BLaER1 (cell line): Measurements from ENCODE around the gene TIMM50.

Source experiments
- H3K27ac ChIP-seq: shearing (Covaris generic); formaldehyde crosslinking; 2 replicates; pipeline ENCODE4 v1.8.1; 2022
- H3K27me3 ChIP-seq: shearing (Covaris generic); formaldehyde crosslinking; 2 replicates; pipeline ENCODE4 v1.8.1; 2022
- H3K36me3 ChIP-seq: shearing (Covaris generic); formaldehyde crosslinking; 2 replicates; pipeline ENCODE4 v1.8.1; 2022
- H3K4me1 ChIP-seq: shearing (Covaris generic); formaldehyde crosslinking; 2 replicates; pipeline ENCODE4 v1.8.1; 2022
- H3K4me2 ChIP-seq: shearing (Covaris generic); formaldehyde crosslinking; 2 replicates; pipeline ENCODE4 v1.8.1; 2022
- H3K4me3 ChIP-seq: shearing (Covaris generic); formaldehyde crosslinking; 2 replicates; pipeline ENCODE4 v1.8.1; 2022
- H3K9ac ChIP-seq: shearing (Covaris generic); formaldehyde crosslinking; 2 replicates; pipeline ENCODE4 v1.8.1; 2022
- H3K9me3 ChIP-seq: shearing (Covaris generic); formaldehyde crosslinking; 2 replicates; pipeline ENCODE4 v1.8.1; 2022
- H4K20me1 ChIP-seq: shearing (Covaris generic); formaldehyde crosslinking; 2 replicates; pipeline ENCODE4 v1.8.1; 2022
- Cebpa-rat ChIP-seq: shearing (Covaris generic); IDR thresholded peaks from 2 replicates; pipeline ENCODE4 v1.8.1; 2022

TIMM50 gene

GRCh38 chr19:39498798-39499642 is 18.4 kb downstream of the TIMM50 start, which contains the start of gene DLL3:
Gene DLL3 (plus strand): TSS chr19:39498947. CDS start chr19:39498975, 28 bp downstream.
- Histone ChIP-seq H3K36me3 (peaks cover 16% of the 10 kb centered on the region; the same call in 1 of the 2 replicates), H3K4me2 (peak within 1 kb of the TSS; percentile 98), H3K4me3 (peak within 1 kb of the TSS; percentile 86), H3K27ac (peak within 1 kb of the TSS; percentile 78), H3K9ac (peak within 1 kb of the TSS; percentile 79), H3K27me3 (peaks cover 6% of the 10 kb centered on the region; the same call in 1 of the 2 replicates), H3K4me1 (peaks cover 38% of the 10 kb centered on the region), H4K20me1 (0 out of 2 replicates have a peak, but pooled peaks cover under 1% of the 10 kb centered on the region), H3K9me3 (no peaks in the 10 kb centered on the region)
- no peak for TF ChIP-seq Cebpa-rat

DNA sequence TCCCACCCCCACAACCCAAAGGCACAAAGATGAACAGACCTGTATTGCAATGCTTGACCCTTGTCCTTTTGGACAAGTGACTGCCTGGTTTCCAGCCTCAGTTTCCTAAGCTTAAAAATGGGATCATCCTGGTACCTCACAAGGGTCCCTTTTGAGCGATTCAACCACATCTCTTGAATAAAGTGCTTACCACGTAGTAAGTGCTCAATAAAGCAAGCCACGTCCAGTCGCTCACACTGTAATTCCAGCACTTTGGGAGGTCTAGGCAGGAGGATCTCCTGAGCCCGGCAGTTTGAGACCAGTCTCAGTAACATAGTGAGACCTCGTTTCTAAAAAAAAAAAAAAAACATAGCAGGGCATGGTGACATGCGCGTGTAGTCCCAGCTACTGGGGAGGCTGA is 19.3 kb downstream of the TIMM50 start:
- H3K9me3 ChIP-seq = no peaks in the 10 kb centered on the region
- peaks cover 13% of the 10 kb centered on the region; the same call in 1 of the 2 replicates for H3K27me3 ChIP-seq
- no peak overlapping the region for H3K9ac ChIP-seq
- peak overlapping the region; percentile 86 for H3K4me3 ChIP-seq
- peaks cover 9% of the 10 kb centered on the region; the same call in 1 of the 2 replicates for H4K20me1 ChIP-seq
- no peak for TF ChIP-seq Cebpa-rat
- peaks cover 30% of the 10 kb centered on the region for H3K4me1 ChIP-seq
- H3K36me3 ChIP-seq = peaks cover 23% of the 10 kb centered on the region; the same call in 1 of the 2 replicates
- H3K4me2 ChIP-seq = peak overlapping the region; percentile 98
- H3K27ac ChIP-seq = no peak overlapping the region

DNA sequence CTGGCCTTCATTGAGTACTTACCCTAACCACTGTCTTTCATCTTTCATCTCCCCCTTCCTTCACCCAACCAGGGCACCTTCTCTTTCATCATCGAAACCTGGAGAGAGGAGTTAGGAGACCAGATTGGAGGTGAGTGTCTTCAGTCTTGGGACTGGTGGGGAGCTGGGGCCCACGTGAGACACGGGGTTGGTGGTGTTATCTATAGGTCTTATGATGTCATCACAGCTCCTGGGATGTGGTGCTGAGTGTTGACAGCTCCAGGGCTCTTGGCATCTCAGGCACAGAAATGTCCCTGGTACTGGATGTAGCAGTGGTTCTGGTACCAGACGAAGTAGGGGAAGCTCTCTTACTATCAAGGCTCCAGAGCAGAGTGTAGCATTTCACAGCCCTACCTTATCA is 19.9 kb downstream of the TIMM50 start:
- Histone ChIP-seq H3K4me1 (peaks cover 30% of the 10 kb centered on the region), H3K36me3 (peaks cover 29% of the 10 kb centered on the region; the same call in 1 of the 2 replicates), H3K9ac (no peak overlapping the region), H3K27ac (no peak overlapping the region), H3K27me3 (peaks cover 19% of the 10 kb centered on the region), H4K20me1 (peaks cover 14% of the 10 kb centered on the region; the same call in 1 of the 2 replicates), H3K4me3 (no peak overlapping the region), H3K9me3 (no peaks in the 10 kb centered on the region), H3K4me2 (peak overlapping the region; percentile 98)
- no peak for TF ChIP-seq Cebpa-rat

DNA sequence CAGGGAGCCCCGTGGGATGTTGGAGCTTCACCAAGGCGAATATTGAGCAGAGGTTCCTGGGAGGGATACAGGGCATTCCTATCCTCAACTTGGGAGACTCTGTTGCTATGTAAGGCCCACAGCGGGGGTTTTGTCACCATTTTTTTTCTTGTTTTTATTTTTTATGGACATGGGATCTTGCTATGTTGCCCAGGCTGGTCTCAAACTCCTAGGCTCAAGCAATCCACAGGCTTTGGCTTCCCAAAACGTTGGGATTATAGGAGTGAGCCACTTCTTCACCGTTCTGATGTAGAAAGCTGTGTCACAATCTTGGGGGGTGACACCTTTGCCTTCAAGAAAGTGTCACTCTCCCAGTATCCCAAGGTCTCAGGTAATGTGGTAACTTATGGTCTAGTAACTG is 20.7 kb downstream of the TIMM50 start:
- no peak for TF ChIP-seq Cebpa-rat
- H3K9ac ChIP-seq = no peak overlapping the region
- peaks cover 27% of the 10 kb centered on the region for H3K27me3 ChIP-seq
- peaks cover 30% of the 10 kb centered on the region; the same call in 1 of the 2 replicates for H3K36me3 ChIP-seq
- peaks cover 15% of the 10 kb centered on the region; the same call in 1 of the 2 replicates for H4K20me1 ChIP-seq
- no peak overlapping the region for H3K4me3 ChIP-seq
- H3K9me3 ChIP-seq = no peaks in the 10 kb centered on the region
- no peak overlapping the region for H3K27ac ChIP-seq
- no peak overlapping the region for H3K4me2 ChIP-seq
- H3K4me1 ChIP-seq = peaks cover 30% of the 10 kb centered on the region

GRCh38 chr19:39502640-39503417 is 22.2 kb downstream of the TIMM50 start:
- peaks cover 30% of the 10 kb centered on the region for H4K20me1 ChIP-seq
- H3K36me3 ChIP-seq = peaks cover 30% of the 10 kb centered on the region; the same call in 1 of the 2 replicates
- H3K27ac ChIP-seq = no peak overlapping the region
- H3K27me3 ChIP-seq = peaks cover 42% of the 10 kb centered on the region
- peaks cover 31% of the 10 kb centered on the region for H3K4me1 ChIP-seq
- no peak overlapping the region for H3K4me2 ChIP-seq
- no peaks in the 10 kb centered on the region for H3K9me3 ChIP-seq
- H3K4me3 ChIP-seq = no peak overlapping the region
- no peak overlapping the region for H3K9ac ChIP-seq
- TF ChIP-seq Cebpa-rat = no peak

DNA sequence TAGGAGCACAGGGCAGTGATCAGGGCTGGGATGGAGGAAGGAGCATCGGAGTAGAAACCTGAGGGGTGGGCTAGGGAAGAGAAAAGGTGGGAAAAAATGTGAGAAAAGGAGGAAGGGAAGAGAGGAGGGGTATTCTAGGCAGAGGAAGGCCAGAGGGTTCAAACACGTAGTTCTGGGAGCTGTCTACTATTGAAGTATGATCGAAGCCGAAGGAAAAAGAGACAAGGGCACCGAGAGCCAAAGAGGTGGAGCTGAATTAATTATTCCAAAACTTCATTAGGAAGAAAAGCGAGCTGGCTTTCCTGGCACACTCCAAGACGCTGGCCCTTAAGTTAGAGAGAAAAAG is 25.9 kb downstream of the TIMM50 start:
- Histone ChIP-seq H4K20me1 (peaks cover 37% of the 10 kb centered on the region), H3K4me1 (peaks cover 15% of the 10 kb centered on the region), H3K9me3 (peaks cover 3% of the 10 kb centered on the region; the same call in 1 of the 2 replicates), H3K4me3 (peak overlapping the region; percentile 66), H3K4me2 (peak overlapping the region; percentile 80), H3K9ac (peak overlapping the region; percentile 58; the same call in 1 of the 2 replicates), H3K27me3 (peaks cover 54% of the 10 kb centered on the region), H3K27ac (no peak overlapping the region), H3K36me3 (peaks cover 24% of the 10 kb centered on the region; the same call in 1 of the 2 replicates)
- no peak for TF ChIP-seq Cebpa-rat

- peaks cover 15% of the 10 kb centered on the region for H3K4me1 ChIP-seq
- peaks cover 4% of the 10 kb centered on the region; the same call in 1 of the 2 replicates for H3K9me3 ChIP-seq
- peak overlapping the region; percentile 66 for H3K4me3 ChIP-seq
- H3K9ac ChIP-seq = peak overlapping the region; percentile 58
- H3K4me2 ChIP-seq = peak overlapping the region; percentile 80
- H3K27me3 ChIP-seq = peaks cover 56% of the 10 kb centered on the region
- peaks cover 37% of the 10 kb centered on the region for H4K20me1 ChIP-seq
- H3K27ac ChIP-seq = no peak overlapping the region
- peaks cover 23% of the 10 kb centered on the region; the same call in 1 of the 2 replicates for H3K36me3 ChIP-seq
- TF ChIP-seq Cebpa-rat = no peak
Observed at GRCh38 chr19:39506944-39507714, 26.5 kb downstream of the TIMM50 start.

- peak overlapping the region; percentile 66 for H3K4me3 ChIP-seq
- no peak overlapping the region for H3K9ac ChIP-seq
- peak overlapping the region; percentile 80 for H3K4me2 ChIP-seq
- peaks cover 63% of the 10 kb centered on the region for H3K27me3 ChIP-seq
- H3K36me3 ChIP-seq = peaks cover 23% of the 10 kb centered on the region; the same call in 1 of the 2 replicates
- peaks cover 37% of the 10 kb centered on the region for H4K20me1 ChIP-seq
- peaks cover 4% of the 10 kb centered on the region; the same call in 1 of the 2 replicates for H3K9me3 ChIP-seq
- no peak overlapping the region for H3K27ac ChIP-seq
- peaks cover 15% of the 10 kb centered on the region for H3K4me1 ChIP-seq
- no peak for TF ChIP-seq Cebpa-rat
Observed at GRCh38 chr19:39507715-39508364, 27.2 kb downstream of the TIMM50 start.
